ENCODE data around the gene ATP6V1G1.

ATP6V1G1 gene

DNA sequence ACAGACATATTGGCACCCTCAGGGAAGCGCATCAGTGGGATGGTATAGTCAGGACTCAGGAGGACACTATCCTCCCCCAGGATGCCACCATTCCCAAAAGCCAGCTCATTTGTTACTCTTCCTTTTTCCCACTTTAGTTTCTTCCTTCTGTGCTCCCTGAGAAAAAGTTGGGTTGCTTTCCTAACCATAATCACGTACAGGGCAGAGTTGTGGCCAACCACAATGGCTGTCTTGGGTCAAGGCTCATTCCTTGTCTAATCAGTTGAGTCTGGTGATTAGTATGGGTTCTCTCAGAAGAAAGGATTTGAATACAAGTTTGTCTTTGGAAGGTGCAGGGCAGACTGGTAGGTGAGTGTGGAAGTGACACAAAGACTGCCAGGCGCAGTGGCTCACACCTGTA, 26.6 kb upstream of the ATP6V1G1 start:
- H3K4me3 ChIP-seq (ENCODE audit: low read length): no peak overlapping the region
- H4K20me1 ChIP-seq (ENCODE audit: insufficient read depth, low read length): no peaks in the 10 kb centered on the region
- H3K36me3 ChIP-seq (replicated peaks; ENCODE audit: insufficient read depth, low read length): no peaks in the 10 kb centered on the region
- no peak overlapping the region for H3K9ac ChIP-seq (ENCODE audit: low read length)
- H2AFZ ChIP-seq (ENCODE audit: low read length): no peak overlapping the region
- no peak overlapping the region for H3K27ac ChIP-seq (ENCODE audit: low read length)
- TF ChIP-seq EZH2phosphoT487 (IDR thresholded peaks at IDR 0.05; ENCODE audit: low read length) (no peak), EZH2 (optimal IDR thresholded peaks at IDR 0.05; ENCODE audit: low read depth, low read length) (no peak)
- TF ChIP-seq, protein P1, sequence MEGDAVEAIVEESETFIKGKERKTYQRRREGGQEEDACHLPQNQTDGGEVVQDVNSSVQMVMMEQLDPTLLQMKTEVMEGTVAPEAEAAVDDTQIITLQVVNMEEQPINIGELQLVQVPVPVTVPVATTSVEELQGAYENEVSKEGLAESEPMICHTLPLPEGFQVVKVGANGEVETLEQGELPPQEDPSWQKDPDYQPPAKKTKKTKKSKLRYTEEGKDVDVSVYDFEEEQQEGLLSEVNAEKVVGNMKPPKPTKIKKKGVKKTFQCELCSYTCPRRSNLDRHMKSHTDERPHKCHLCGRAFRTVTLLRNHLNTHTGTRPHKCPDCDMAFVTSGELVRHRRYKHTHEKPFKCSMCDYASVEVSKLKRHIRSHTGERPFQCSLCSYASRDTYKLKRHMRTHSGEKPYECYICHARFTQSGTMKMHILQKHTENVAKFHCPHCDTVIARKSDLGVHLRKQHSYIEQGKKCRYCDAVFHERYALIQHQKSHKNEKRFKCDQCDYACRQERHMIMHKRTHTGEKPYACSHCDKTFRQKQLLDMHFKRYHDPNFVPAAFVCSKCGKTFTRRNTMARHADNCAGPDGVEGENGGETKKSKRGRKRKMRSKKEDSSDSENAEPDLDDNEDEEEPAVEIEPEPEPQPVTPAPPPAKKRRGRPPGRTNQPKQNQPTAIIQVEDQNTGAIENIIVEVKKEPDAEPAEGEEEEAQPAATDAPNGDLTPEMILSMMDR (IDR thresholded peaks at IDR 0.05; ENCODE audit: low read length): no peak
- DNase-seq: no peak
- H3K9me2 ChIP-seq (replicated peaks; ENCODE audit: insufficient read depth, low read length): no peaks in the 10 kb centered on the region
- no peaks in the 10 kb centered on the region for H3K4me1 ChIP-seq (ENCODE audit: low read length)
- no peak overlapping the region for H3K4me2 ChIP-seq (ENCODE audit: low read depth, low read length)
- H3K27me3 ChIP-seq (replicated peaks; ENCODE audit: insufficient read depth, low read length): no peaks in the 10 kb centered on the region
- H3F3A ChIP-seq (ENCODE audit: insufficient read depth, low read length): no peaks in the 10 kb centered on the region
- H3K9me3 ChIP-seq (replicated peaks; ENCODE audit: insufficient read depth, low read length): no peaks in the 10 kb centered on the region
- H3K79me2 ChIP-seq (ENCODE audit: low read length): no peaks in the 10 kb centered on the region

DNA sequence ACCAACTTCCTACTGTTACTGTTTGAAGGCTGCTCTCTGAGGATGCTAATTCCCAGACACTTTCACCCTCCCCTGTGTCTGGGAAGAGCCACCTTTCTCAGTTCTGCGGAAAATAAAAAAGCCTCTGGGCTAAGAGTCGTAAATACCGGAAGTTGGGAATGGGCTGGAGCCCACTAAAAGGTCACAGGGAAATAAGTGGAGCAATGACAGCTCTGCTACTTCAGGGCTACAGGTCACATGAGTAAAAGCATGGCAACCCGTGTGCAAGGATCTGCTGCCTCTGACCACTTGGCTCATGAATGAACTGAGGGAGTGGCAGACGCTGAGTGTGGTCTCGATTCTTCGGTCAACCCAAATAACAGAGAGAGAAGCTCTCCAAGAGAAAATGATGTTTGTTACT, 25.8 kb upstream of the ATP6V1G1 start:
- Histone ChIP-seq H3K36me3 (replicated peaks; ENCODE audit: insufficient read depth, low read length) (no peaks in the 10 kb centered on the region), H4K20me1 (ENCODE audit: insufficient read depth, low read length) (no peaks in the 10 kb centered on the region), H3F3A (ENCODE audit: insufficient read depth, low read length) (no peaks in the 10 kb centered on the region), H2AFZ (ENCODE audit: low read length) (no peak overlapping the region), H3K27ac (ENCODE audit: low read length) (no peak overlapping the region), H3K9me3 (replicated peaks; ENCODE audit: insufficient read depth, low read length) (no peaks in the 10 kb centered on the region), H3K27me3 (replicated peaks; ENCODE audit: insufficient read depth, low read length) (no peaks in the 10 kb centered on the region), H3K9ac (ENCODE audit: low read length) (no peak overlapping the region), H3K79me2 (ENCODE audit: low read length) (no peaks in the 10 kb centered on the region), H3K4me1 (ENCODE audit: low read length) (no peaks in the 10 kb centered on the region), H3K4me3 (ENCODE audit: low read length) (no peak overlapping the region), H3K4me2 (ENCODE audit: low read depth, low read length) (no peak overlapping the region), H3K9me2 (replicated peaks; ENCODE audit: insufficient read depth, low read length) (no peaks in the 10 kb centered on the region)
- no peak for TF ChIP-seq EZH2phosphoT487 (IDR thresholded peaks at IDR 0.05; ENCODE audit: low read length)
- no peak for TF ChIP-seq EZH2 (optimal IDR thresholded peaks at IDR 0.05; ENCODE audit: low read depth, low read length)
- TF ChIP-seq, protein P1 (IDR thresholded peaks at IDR 0.05; ENCODE audit: low read length): no peak
- DNase-seq: no peak

DNA sequence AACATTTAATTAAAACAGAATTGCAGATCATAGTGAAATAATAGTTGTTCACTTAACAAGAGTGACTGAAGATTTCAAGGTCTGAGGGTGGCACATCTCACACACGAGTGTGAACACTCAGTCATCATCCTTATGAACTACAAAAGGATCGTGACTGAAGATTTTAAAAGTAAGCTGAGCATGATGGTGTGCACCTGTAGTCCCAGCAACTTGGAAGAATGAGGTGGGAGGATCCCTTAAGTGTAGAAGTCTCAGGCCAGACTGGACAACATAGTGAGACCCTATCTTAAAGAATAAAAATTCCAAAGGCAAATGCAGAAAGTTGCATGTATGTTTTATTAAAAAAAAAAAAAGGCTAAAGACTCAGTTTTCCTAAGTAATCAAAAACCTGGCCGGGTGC, 22.4 kb upstream of the ATP6V1G1 start:
- H3K9me3 ChIP-seq (replicated peaks; ENCODE audit: insufficient read depth, low read length): no peaks in the 10 kb centered on the region
- no peaks in the 10 kb centered on the region for H3K9me2 ChIP-seq (replicated peaks; ENCODE audit: insufficient read depth, low read length)
- H3K36me3 ChIP-seq (replicated peaks; ENCODE audit: insufficient read depth, low read length): no peaks in the 10 kb centered on the region
- TF ChIP-seq EZH2 (optimal IDR thresholded peaks at IDR 0.05; ENCODE audit: low read depth, low read length) (no peak), EZH2phosphoT487 (IDR thresholded peaks at IDR 0.05; ENCODE audit: low read length) (no peak)
- TF ChIP-seq, protein P1 (IDR thresholded peaks at IDR 0.05; ENCODE audit: low read length): no peak
- no peak overlapping the region for H2AFZ ChIP-seq (ENCODE audit: low read length)
- no peaks in the 10 kb centered on the region for H4K20me1 ChIP-seq (ENCODE audit: insufficient read depth, low read length)
- H3K4me3 ChIP-seq (ENCODE audit: low read length): no peak overlapping the region
- no peaks in the 10 kb centered on the region for H3K4me1 ChIP-seq (ENCODE audit: low read length)
- H3K4me2 ChIP-seq (ENCODE audit: low read depth, low read length): no peak overlapping the region
- H3F3A ChIP-seq (ENCODE audit: insufficient read depth, low read length): no peaks in the 10 kb centered on the region
- H3K79me2 ChIP-seq (ENCODE audit: low read length): no peaks in the 10 kb centered on the region
- no peak overlapping the region for H3K27ac ChIP-seq (ENCODE audit: low read length)
- DNase-seq: no peak
- no peaks in the 10 kb centered on the region for H3K27me3 ChIP-seq (replicated peaks; ENCODE audit: insufficient read depth, low read length)
- H3K9ac ChIP-seq (ENCODE audit: low read length): no peak overlapping the region

Measured in MM.1S (cell line).